Heart right ventricle (tissue), 16 donors: ENCODE results near the gene JAKMIP3. TPM values are rescaled to one million over a fixed set of nuclear protein-coding genes. Genes with fewer than 3 reads are reported as not detected.

Source experiments
- ATAC-seq, 8 donors: fragments of 200-7000 bp; cut with Tn5 transposase; one replicate each; pipeline ENCODE4 v1.9.1; 2020; ENCODE audit warnings: mild to moderate bottlenecking in 8 of 8, moderate library complexity in 8 of 8, moderate number of reproducible peaks in 1 of 8
- DNase-seq, 2 donors: peaks; one replicate each; pipeline ENCODE4 v3.0.0-alpha.2; 2020
- H3K27ac ChIP-seq, 10 donors: fragments of 200-600 bp; sonication (generic) in 2 of 10; one replicate each; pipeline versions ENCODE4 v1.5.0 to v1.8.0; 2020 to 2022; ENCODE audit warnings: mild to moderate bottlenecking in 3 of 10
- H3K27me3 ChIP-seq, 7 donors: fragments of 200-600 bp; one replicate each; pipeline ENCODE4 v1.8.0; 2021 to 2022; ENCODE audit warnings: mild to moderate bottlenecking in 2 of 7
- H3K36me3 ChIP-seq, 9 donors: fragments of 200-600 bp; sonication (generic) in 1 of 9; one replicate each; pipeline versions ENCODE4 v1.5.0 to v1.8.0; 2020 to 2022; ENCODE audit warnings: mild to moderate bottlenecking in 2 of 9
- H3K4me1 ChIP-seq, 9 donors: fragments of 200-600 bp; sonication (generic) in 1 of 9; one replicate each; pipeline versions ENCODE4 v1.5.0 to v1.8.0; 2020 to 2022; ENCODE audit warnings: mild to moderate bottlenecking in 4 of 9
- H3K4me3 ChIP-seq, 10 donors: fragments of 200-600 bp; sonication (generic) in 2 of 10; one replicate each; pipeline versions ENCODE4 v1.5.0 to v1.8.0; 2020 to 2022; ENCODE audit warnings: mild to moderate bottlenecking in 7 of 10, moderate library complexity in 2 of 10
- H3K9me3 ChIP-seq, 11 donors: fragments of 200-600 bp in 10 of 11; sonication (generic) in 2 of 11; one replicate each; pipeline versions ENCODE4 v1.5.0 to v1.8.0; 2013 to 2022; ENCODE audit warnings: mild to moderate bottlenecking in 2 of 11, control low read depth in 1 of 11, moderate library complexity in 1 of 11
- CTCF ChIP-seq, 9 donors: fragments of 200-600 bp; sonication (generic) in 2 of 9; IDR thresholded peaks; one replicate each; pipeline versions ENCODE4 v1.5.0 to v1.8.0; 2021 to 2022; ENCODE audit warnings: antibody characterized with exemption in 9 of 9, mild to moderate bottlenecking in 5 of 9, moderate library complexity in 1 of 9
- WGBS, 2 donors: extraction: QIAGEN DNeasy Blood & Tissue Kit; methylation state at CpG; one replicate each; pipeline ENCODE4 v1.1.7; 2013; ENCODE audit warnings: inconsistent platforms in 1 of 2; 5-methylcytosine and 5-hydroxymethylcytosine counted together
- intact Hi-C, 10 donors: fragments of 100-400 bp; cut with DNase I; formaldehyde crosslinking; loops; one replicate each; pipeline versions ENCODE4 v1.11.1 to v1.14.2; 2022
- polyA plus RNA-seq, 2 donors: library from polyadenylated mRNA; stranded (reverse); fragments of 200-250 nt; gene quantifications; one replicate each; pipeline ENCODE4 v1.2.3, GENCODE V29; 2013
- total RNA-seq, 10 donors: library from RNA; stranded (reverse); fragmentation: NEBNext Ultra II Directional in 3 of 10; extraction: Animal tissue kit (Norgen Biotek cat#: 25700) in 3 of 10; gene quantifications; one replicate each; pipeline versions ENCODE4 v1.2.1 to v1.2.4, GENCODE V29; 2021 to 2023
- donor health status: Arrhythmogenic right ventricular cardiomyopathy.
- donor health status: ischemic (EF 13 %, LVEDD 7.1; RV severe dilation, severe dysfunction).
- donor health status: healthy with polysubstance abuse.
- donor health status: DM: no; HTN: yes; CAD: no.
- donor health status: DM: no; HTN: no; CAD: no.
- donor health status: ischemic (EF 25% LVEDD 6.9; RV normal size, moderate dysfunction).
- donor health status: ischemic (EF 25% LVEDD 5.7; RV mildly dilated, moderate dysfunction).
- donor health status: healthy.
- donor health status: DM: yes; HTN: yes; CAD: no.
- donor health status: Ischemic cardiomyopathy.
- donor health status: ischemic (EF 35%, LVEDD 5.7; RV mildly dilated, moderate dysfunction).
- donor health status: nonischemic (EF 11% LVEDD 7.7; RV severe dilation, severe dysfunction).
- donor health status: DM: yes; HTN: yes; CAD: no.
- donor health status: PGD.
- donor health status: ischemic (EF 29% LVEDD 5.4; RV normal size, mild dysfunction).
- donor health status: nonischemic (EF 23%, LVEDD 6.1; RV moderate dilation, normal function).

Gene JAKMIP3
- total and polyA plus RNA-seq, 12 donors, result 0.04 to 2.7 (median 1.8) TPM

- ATAC-seq, result no peak
- TF ChIP-seq CTCF (IDR thresholded peaks at IDR 0.05), result no peak
- intact Hi-C loops, result no loop called here
These were observed 10.1 kb upstream of the JAKMIP3 start for GRCh38 chr10:132055616-132056015.

GRCh38 chr10:132056663-132057062 lies 9.1 kb upstream of the JAKMIP3 start:
- no peaks in the 10 kb centered on the region for H3K27me3 ChIP-seq
- no peaks in the 10 kb centered on the region for H3K36me3 ChIP-seq
- TF ChIP-seq CTCF (IDR thresholded peaks at IDR 0.05), result no peak
- no peak overlapping the region for H3K27ac ChIP-seq
- ATAC-seq (no peak), DNase-seq (no peak)
- peaks cover 0 to 20% (median 17%) of the 10 kb centered on the region in 11 donors for H3K9me3 ChIP-seq
- intact Hi-C loops, result no loop called here
- no peak overlapping the region for H3K4me3 ChIP-seq
- H3K4me1 ChIP-seq, result no peaks in the 10 kb centered on the region
- WGBS, 2 donors, result 86 to 93% methylated on average over 9 of the region's 9 CpGs

More at GRCh38 chr10:132055616-132056015, 10.1 kb upstream of the JAKMIP3 start:
- WGBS, 2 donors, result 69 to 74% methylated on average over 6 of the region's 6 CpGs
- Histone ChIP-seq H3K9me3 (peaks cover 0 to 26% (median 19%) of the 10 kb centered on the region in 11 donors), H3K27ac (no peak overlapping the region), H3K36me3 (no peaks in the 10 kb centered on the region), H3K4me3 (no peak overlapping the region), H3K4me1 (no peaks in the 10 kb centered on the region), H3K27me3 (no peaks in the 10 kb centered on the region)
- no peak for DNase-seq

- intact Hi-C loops, result no loop called here
- 79 to 88% methylated on average over 21 of the region's 21 CpGs for WGBS, 2 donors
- H3K9me3 ChIP-seq, result peaks cover 0 to 14% (median 12%) of the 10 kb centered on the region in 11 donors
- H3K27me3 ChIP-seq, result no peaks in the 10 kb centered on the region
- TF ChIP-seq CTCF (IDR thresholded peaks at IDR 0.05), result no peak
- H3K4me3 ChIP-seq, result no peak overlapping the region
- ATAC-seq (no peak), DNase-seq (no peak)
- no peaks in the 10 kb centered on the region for H3K4me1 ChIP-seq
- H3K36me3 ChIP-seq, result no peaks in the 10 kb centered on the region
- H3K27ac ChIP-seq, result no peak overlapping the region
These were observed 8.5 kb upstream of the JAKMIP3 start for GRCh38 chr10:132057191-132057681.

- H3K27ac ChIP-seq, result no peak overlapping the region
These were observed 7.5 kb upstream of the JAKMIP3 start for GRCh38 chr10:132058111-132058745.

More at GRCh38 chr10:132058111-132058745, 7.5 kb upstream of the JAKMIP3 start:
- WGBS, 2 donors, result 86 to 88% methylated on average over 16 of the region's 16 CpGs
- intact Hi-C loops, result no loop called here
- ATAC-seq, result no peak
- no peak for DNase-seq
- Histone ChIP-seq H3K27me3 (no peaks in the 10 kb centered on the region), H3K36me3 (no peaks in the 10 kb centered on the region), H3K4me3 (no peak overlapping the region), H3K9me3 (peaks cover 0 to 4% (median 2%) of the 10 kb centered on the region in 11 donors), H3K4me1 (peaks cover 0 to 2% (median 0%) of the 10 kb centered on the region in 9 donors)
- no peak for TF ChIP-seq CTCF (IDR thresholded peaks at IDR 0.05)
